ENCODE results near the gene LRPAP1. TPM values are rescaled to one million over a fixed set of nuclear protein-coding genes. Genes with fewer than 3 reads are reported as not detected.

Gene LRPAP1
- total RNA-seq, 1 experiment from 2014 or later = 90.8 TPM

- ChIA-PET CTCF (interaction anchor here (0.9 to 1.1 kb wide), 2 partner anchors 13 to 21 kb away, joined by 3 to 11 read pairs; no protein-coding TSS in a partner anchor), POLR2A (no interaction called here)
- Mint-ChIP-seq H3K9me3 (no peaks in the 10 kb centered on the region), H3K27ac (no peak overlapping the region), H3K27me3 (ENCODE audit: low read depth) (peaks cover 21% of the 10 kb centered on the region), H3K4me1 (no peaks in the 10 kb centered on the region), H3K36me3 (peaks cover 5% of the 10 kb centered on the region; the same call in 1 of the 2 replicates), H3K4me3 (no peak overlapping the region)
- ATAC-seq = no peak
- DNase-seq (ENCODE audit: low spot score) = no peak
- TF ChIP-seq PRRX2 (CRISPR knock-in tag; IDR thresholded peaks at IDR 0.05) = no peak
- TF ChIP-seq TP53 (CRISPR knock-in tag; IDR thresholded peaks at IDR 0.05) = no peak
- no peak for TF ChIP-seq CTCF (IDR thresholded peaks at IDR 0.05)
- no peak for TF ChIP-seq CREM (CRISPR knock-in tag; IDR thresholded peaks at IDR 0.05)
- TF ChIP-seq SMAD3 (CRISPR knock-in tag; IDR thresholded peaks at IDR 0.05; ENCODE audit: borderline replicate concordance) = no peak
- no peak for TF ChIP-seq ETV6 (CRISPR knock-in tag; IDR thresholded peaks at IDR 0.05)
- TF ChIP-seq ZNF232 (CRISPR knock-in tag; IDR thresholded peaks at IDR 0.05) = no peak
- TF ChIP-seq ARID4B (CRISPR knock-in tag; IDR thresholded peaks at IDR 0.05; ENCODE audit: borderline replicate concordance) = no peak
- no peak for TF ChIP-seq ESRRA (CRISPR knock-in tag; IDR thresholded peaks at IDR 0.05; ENCODE audit: borderline replicate concordance)
- no peak for TF ChIP-seq PREB (CRISPR knock-in tag; IDR thresholded peaks at IDR 0.05; ENCODE audit: borderline replicate concordance)
- TF ChIP-seq NR1H2 (CRISPR knock-in tag; IDR thresholded peaks at IDR 0.05) = no peak
- no peak for TF ChIP-seq NR2C2 (CRISPR knock-in tag; IDR thresholded peaks at IDR 0.05)
- TF ChIP-seq ZNF281 (CRISPR knock-in tag; IDR thresholded peaks at IDR 0.05) = no peak
- no peak for TF ChIP-seq USF2 (CRISPR knock-in tag; IDR thresholded peaks at IDR 0.05)
- TF ChIP-seq RELA (CRISPR knock-in tag; IDR thresholded peaks at IDR 0.05; ENCODE audit: borderline replicate concordance) = no peak
- TF ChIP-seq OVOL2 (CRISPR knock-in tag; IDR thresholded peaks at IDR 0.05; ENCODE audit: borderline replicate concordance) = no peak
- TF ChIP-seq GRHL2 (CRISPR knock-in tag; IDR thresholded peaks at IDR 0.05; ENCODE audit: insufficient replicate concordance, severe bottlenecking) = no peak
- TF ChIP-seq ZMAT4 (CRISPR knock-in tag; IDR thresholded peaks at IDR 0.05) = no peak
Measured at GRCh38 chr4:3501126-3501824, 30.9 kb downstream of the LRPAP1 start.
